H9 (cell line): ENCODE data around the gene OTOGL. TPM values are rescaled to one million over a fixed set of nuclear protein-coding genes. Genes with fewer than 3 reads are reported as not detected.

Experiments
- DNase-seq: peaks from one replicate; pipeline ENCODE4 v3.0.0-alpha.2; 2017
- H2AFZ ChIP-seq: one replicate; pipeline ENCODE4 v1.6.1; 2013; ENCODE audit warnings: mild to moderate bottlenecking, low read length, control low read depth, moderate library complexity
- H2AK5ac ChIP-seq: 2 replicates; pipeline ENCODE4 v1.6.1; 2013; ENCODE audit warnings: low read length, control low read depth, mixed read lengths; ENCODE audit not compliant: insufficient read length
- H2BK120ac ChIP-seq: one replicate; pipeline ENCODE4 v1.6.1; 2013; ENCODE audit warnings: low read depth, mild to moderate bottlenecking, low read length, control low read depth, inconsistent platforms; ENCODE audit not compliant: poor library complexity, severe bottlenecking
- H2BK12ac ChIP-seq: 2 replicates; pipeline ENCODE4 v1.6.1; 2013; ENCODE audit warnings: low read length, control low read depth, mixed read lengths, low read depth; ENCODE audit not compliant: insufficient read length
- H2BK15ac ChIP-seq: 2 replicates; pipeline ENCODE4 v1.6.1; 2013; ENCODE audit warnings: low read depth, low read length, control low read depth
- H2BK20ac ChIP-seq: one replicate; pipeline ENCODE4 v1.6.1; 2013; ENCODE audit warnings: low read depth, mild to moderate bottlenecking, low read length, control low read depth, inconsistent platforms; ENCODE audit not compliant: poor library complexity, severe bottlenecking
- H2BK5ac ChIP-seq: 2 replicates; pipeline ENCODE4 v1.6.1; 2013; ENCODE audit warnings: low read length, control low read depth, mixed read lengths; ENCODE audit not compliant: insufficient read length
- H3K14ac ChIP-seq: 2 replicates; pipeline ENCODE4 v1.6.1; 2013; ENCODE audit warnings: low read length, control low read depth; ENCODE audit not compliant: insufficient read depth
- H3K18ac ChIP-seq: 2 replicates; pipeline ENCODE4 v1.6.1; 2013; ENCODE audit warnings: low read depth, mild to moderate bottlenecking, mixed read lengths, low read length, control low read depth; ENCODE audit not compliant: insufficient read length
- H3K23ac ChIP-seq: 2 replicates; pipeline ENCODE4 v1.6.1; 2013; ENCODE audit warnings: low read length, control low read depth, mixed read lengths, low read depth; ENCODE audit not compliant: insufficient read length
- H3K23me2 ChIP-seq: 2 replicates; pipeline ENCODE4 v1.6.1; 2013; ENCODE audit warnings: low read depth, mild to moderate bottlenecking, mixed read lengths, low read length, control low read depth; ENCODE audit not compliant: insufficient read length, poor library complexity, severe bottlenecking
- H3K27ac ChIP-seq: 2 replicates; pipeline ENCODE4 v1.5.1; 2013; ENCODE audit warnings: low read length, control low read depth, mixed read lengths, low read depth; ENCODE audit not compliant: insufficient read length
- H3K27me3 ChIP-seq: 2 replicates; pipeline ENCODE4 v1.6.1; 2013; ENCODE audit warnings: low read length, control low read depth, inconsistent platforms; ENCODE audit not compliant: insufficient read depth
- H3K4ac ChIP-seq: 2 replicates; pipeline ENCODE4 v1.6.1; 2013; ENCODE audit warnings: low read depth, mild to moderate bottlenecking, control low read depth, inconsistent platforms, low read length, moderate library complexity
- H3K4me1 ChIP-seq: 2 replicates; pipeline ENCODE4 v1.6.1; 2013; ENCODE audit warnings: low read length, control low read depth, inconsistent platforms; ENCODE audit not compliant: insufficient read depth
- H3K4me2 ChIP-seq: 2 replicates; pipeline ENCODE4 v1.6.1; 2013; ENCODE audit warnings: low read length, control low read depth, mixed read lengths; ENCODE audit not compliant: insufficient read length, insufficient read depth
- H3K56ac ChIP-seq: 2 replicates; pipeline ENCODE4 v1.6.1; 2013; ENCODE audit warnings: low read depth, mild to moderate bottlenecking, mixed read lengths, low read length, control low read depth; ENCODE audit not compliant: insufficient read length
- H3K79me1 ChIP-seq: 2 replicates; pipeline ENCODE4 v1.6.1; 2013; ENCODE audit warnings: low read depth, mild to moderate bottlenecking, moderate library complexity, low read length, control low read depth, inconsistent platforms; ENCODE audit not compliant: insufficient read depth, poor library complexity, severe bottlenecking
- H3K79me2 ChIP-seq: 2 replicates; pipeline ENCODE4 v1.6.1; 2013; ENCODE audit warnings: low read length, control low read depth, inconsistent platforms; ENCODE audit not compliant: insufficient read depth
- H3K9ac ChIP-seq: 2 replicates; pipeline ENCODE4 v1.6.1; 2013; ENCODE audit warnings: low read length, control low read depth, mixed read lengths; ENCODE audit not compliant: insufficient read length; ENCODE audit errors: extremely low read depth
- H3K9me3 ChIP-seq: one replicate; pipeline ENCODE4 v1.6.1; 2013; ENCODE audit warnings: low read depth, low read length, inconsistent platforms; ENCODE audit not compliant: control insufficient read depth
- H3T11ph ChIP-seq: one replicate; pipeline ENCODE4 v1.6.1; 2013; ENCODE audit warnings: mild to moderate bottlenecking, low read length, control low read depth, inconsistent platforms
- H4K20me1 ChIP-seq: one replicate; pipeline ENCODE4 v1.6.1; 2013; ENCODE audit not compliant: control insufficient read depth, insufficient read length, insufficient read depth
- H4K5ac ChIP-seq: 2 replicates; pipeline ENCODE4 v1.6.1; 2013; ENCODE audit warnings: low read depth, mild to moderate bottlenecking, mixed read lengths, low read length, control low read depth; ENCODE audit not compliant: insufficient read length
- H4K8ac ChIP-seq: replicated peaks from 2 replicates; pipeline ENCODE4 v1.6.1; 2013; ENCODE audit warnings: low read length, control low read depth, mixed read lengths, low read depth; ENCODE audit not compliant: insufficient read length
- H4K91ac ChIP-seq: 2 replicates; pipeline ENCODE4 v1.6.1; 2013; ENCODE audit warnings: low read depth, mild to moderate bottlenecking, moderate library complexity, mixed read lengths, low read length, control low read depth; ENCODE audit not compliant: insufficient read length
- H3K27ac Mint-ChIP-seq, 3 experiments: 2 replicates in 2 of 3; 3 replicates in 1 of 3; pipeline ENCODE4 v1.8.0; 2020 to 2021; ENCODE audit warnings: mixed read lengths in 3 of 3, mild to moderate bottlenecking in 1 of 3, moderate library complexity in 1 of 3
- H3K27me3 Mint-ChIP-seq: 2 replicates; pipeline ENCODE4 v1.8.0; 2021; ENCODE audit warnings: low read depth, mild to moderate bottlenecking, moderate library complexity, mixed read lengths
- H3K36me3 Mint-ChIP-seq, 3 experiments: 2 replicates in 2 of 3; 3 replicates in 1 of 3; pipeline ENCODE4 v1.8.0; 2020 to 2021; ENCODE audit warnings: low read depth in 3 of 3, mixed read lengths in 3 of 3; ENCODE audit not compliant: insufficient read depth in 1 of 3
- H3K4me1 Mint-ChIP-seq, 2 experiments: 2 replicates each; pipeline ENCODE4 v1.8.0; 2020; ENCODE audit warnings: mixed read lengths in 2 of 2
- H3K4me3 Mint-ChIP-seq, 2 experiments: 2 replicates in 1 of 2; 3 replicates in 1 of 2; pipeline ENCODE4 v1.8.0; 2020 to 2021; ENCODE audit warnings: mild to moderate bottlenecking in 2 of 2, mixed read lengths in 2 of 2, moderate library complexity in 1 of 2
- H3K9me3 Mint-ChIP-seq, 2 experiments: 2 replicates in 1 of 2; 3 replicates in 1 of 2; pipeline ENCODE4 v1.8.0; 2020; ENCODE audit warnings: mild to moderate bottlenecking in 2 of 2, mixed read lengths in 2 of 2, moderate library complexity in 1 of 2
- WGBS: extraction: QIAGEN DNeasy Blood & Tissue Kit; methylation state at CpG from one replicate; pipeline ENCODE4 v1.1.7; 2013; ENCODE audit warnings: missing lambda C conversion rate, low lambda C conversion rate, mixed read lengths; ENCODE audit not compliant: insufficient read length; ENCODE audit errors: extremely low coverage; 5-methylcytosine and 5-hydroxymethylcytosine counted together
- total RNA-seq: library from RNA; stranded (reverse); gene quantifications from 2 replicates; pipeline ENCODE4 v1.2.1, GENCODE V29; 2021
- TF ChIP-seq, protein P1 (sequence below): fragments of 200-600 bp; sonication (generic); conservative IDR thresholded peaks from 3 replicates; pipeline ENCODE4 v1.8.0; 2021; ENCODE audit warnings: antibody characterized with exemption, mild to moderate bottlenecking

OTOGL gene
- total RNA-seq, 1 experiment from 2014 or later, result 0.11 TPM

DNA sequence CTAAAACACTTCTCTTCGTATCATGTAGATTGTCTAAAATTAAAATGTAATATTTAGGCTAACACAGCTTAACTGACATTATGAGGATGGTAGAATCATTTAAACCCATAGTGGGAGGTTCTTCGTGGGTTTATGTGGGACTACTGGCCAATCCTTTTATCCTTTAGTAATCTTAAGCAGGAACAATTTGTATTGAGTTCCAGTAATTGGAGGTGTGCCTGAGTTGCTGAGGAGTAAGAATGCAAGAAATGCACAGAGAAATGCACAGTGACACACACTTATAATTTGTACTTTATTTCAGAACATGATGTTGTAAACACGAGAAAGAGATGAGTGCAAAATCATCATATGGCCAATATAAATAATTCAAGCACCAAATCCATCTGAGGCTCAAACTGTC lies 22.3 kb downstream of the OTOGL start:
- WGBS, result no CpG with 5 or more reads among the region's 3 CpGs
- Histone ChIP-seq H3K56ac (no peak overlapping the region), H3K27me3 (no peaks in the 10 kb centered on the region), H4K5ac (no peak overlapping the region), H3T11ph (no peak overlapping the region), H4K8ac (no peak overlapping the region), H2AK5ac (no peak overlapping the region), H3K23ac (no peak overlapping the region), H3K4ac (no peak overlapping the region), H2BK20ac (no peak overlapping the region), H4K20me1 (no peaks in the 10 kb centered on the region), H2AFZ (no peak overlapping the region), H3K9ac (no peak overlapping the region), H3K79me1 (no peaks in the 10 kb centered on the region), H3K79me2 (no peaks in the 10 kb centered on the region), H2BK5ac (no peak overlapping the region), H3K18ac (no peak overlapping the region), H2BK12ac (no peak overlapping the region), H4K91ac (no peak overlapping the region), H3K9me3 (no peaks in the 10 kb centered on the region), H3K23me2 (no peaks in the 10 kb centered on the region), H3K14ac (no peak overlapping the region), H3K4me1 (no peaks in the 10 kb centered on the region), H2BK15ac (no peak overlapping the region), H3K27ac (no peak overlapping the region), H3K4me2 (no peak overlapping the region), H2BK120ac (no peak overlapping the region)
- Mint-ChIP-seq H3K4me1 (peaks cover 8% of the 10 kb centered on the region in 2 experiments), H3K4me3 (no peak overlapping the region), H3K9me3 (no peaks in the 10 kb centered on the region), H3K36me3 (no peaks in the 10 kb centered on the region), H3K27me3 (no peaks in the 10 kb centered on the region; the same call in 1 of the 2 replicates), H3K27ac (no peak overlapping the region)
- TF ChIP-seq, protein P1, sequence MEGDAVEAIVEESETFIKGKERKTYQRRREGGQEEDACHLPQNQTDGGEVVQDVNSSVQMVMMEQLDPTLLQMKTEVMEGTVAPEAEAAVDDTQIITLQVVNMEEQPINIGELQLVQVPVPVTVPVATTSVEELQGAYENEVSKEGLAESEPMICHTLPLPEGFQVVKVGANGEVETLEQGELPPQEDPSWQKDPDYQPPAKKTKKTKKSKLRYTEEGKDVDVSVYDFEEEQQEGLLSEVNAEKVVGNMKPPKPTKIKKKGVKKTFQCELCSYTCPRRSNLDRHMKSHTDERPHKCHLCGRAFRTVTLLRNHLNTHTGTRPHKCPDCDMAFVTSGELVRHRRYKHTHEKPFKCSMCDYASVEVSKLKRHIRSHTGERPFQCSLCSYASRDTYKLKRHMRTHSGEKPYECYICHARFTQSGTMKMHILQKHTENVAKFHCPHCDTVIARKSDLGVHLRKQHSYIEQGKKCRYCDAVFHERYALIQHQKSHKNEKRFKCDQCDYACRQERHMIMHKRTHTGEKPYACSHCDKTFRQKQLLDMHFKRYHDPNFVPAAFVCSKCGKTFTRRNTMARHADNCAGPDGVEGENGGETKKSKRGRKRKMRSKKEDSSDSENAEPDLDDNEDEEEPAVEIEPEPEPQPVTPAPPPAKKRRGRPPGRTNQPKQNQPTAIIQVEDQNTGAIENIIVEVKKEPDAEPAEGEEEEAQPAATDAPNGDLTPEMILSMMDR, result no peak
- no peak for DNase-seq
